WTC11 (cell line): ENCODE measurements around the gene ZSCAN18. TPM values are rescaled to one million over a fixed set of nuclear protein-coding genes. Genes with fewer than 3 reads are reported as not detected.

ENCODE experiments used
- ATAC-seq: fragments of 200-7000 bp; cut with Tn5 transposase; 2 replicates; pipeline ENCODE4 v1.10.0; 2021; ENCODE audit warnings: mild to moderate bottlenecking, moderate library complexity
- CTCF ChIA-PET: fragments of 300-600 bp; sonication (Branson Sonifier 250); formaldehyde crosslinking; loops from one replicate; lab custom pipeline; 2021; ENCODE audit warnings: antibody characterized with exemption; lab: Charles Lee
- POLR2A ChIA-PET: fragments of 350-600 bp; sonication (Branson Sonifier 250); formaldehyde crosslinking; loops from one replicate; lab custom pipeline; 2021; ENCODE audit warnings: antibody characterized with exemption; lab: Charles Lee
- DNase-seq: peaks from one replicate; pipeline ENCODE4 v3.0.0; 2021; ENCODE audit warnings: low spot score
- H3K27ac Mint-ChIP-seq: 2 replicates; pipeline ENCODE4 v1.8.0; 2021; ENCODE audit warnings: mixed read lengths
- H3K27me3 Mint-ChIP-seq: 2 replicates; pipeline ENCODE4 v1.8.0; 2021; ENCODE audit warnings: low read depth, mild to moderate bottlenecking, moderate library complexity, mixed read lengths
- H3K36me3 Mint-ChIP-seq: 2 replicates; pipeline ENCODE4 v1.8.0; 2021; ENCODE audit warnings: mixed read lengths
- H3K4me1 Mint-ChIP-seq: 2 replicates; pipeline ENCODE4 v1.8.0; 2022; ENCODE audit warnings: mixed read lengths
- H3K4me3 Mint-ChIP-seq: 2 replicates; pipeline ENCODE4 v1.8.0; 2021; ENCODE audit warnings: mild to moderate bottlenecking, moderate library complexity, mixed read lengths
- H3K9me3 Mint-ChIP-seq: 2 replicates; pipeline ENCODE4 v1.8.0; 2021; ENCODE audit warnings: mixed read lengths
- ARID4B ChIP-seq: sonication (generic); formaldehyde crosslinking; IDR thresholded peaks from 2 replicates; pipeline ENCODE4 v1.8.0; 2023; ENCODE audit warnings: missing genetic modification reagents, mild to moderate bottlenecking, borderline replicate concordance
- ATF3 ChIP-seq: sonication (generic); formaldehyde crosslinking; conservative IDR thresholded peaks from 2 replicates; pipeline ENCODE4 v1.8.1; 2022; ENCODE audit warnings: mild to moderate bottlenecking, missing genetic modification reagents
- CREB1 ChIP-seq: sonication (generic); formaldehyde crosslinking; IDR thresholded peaks from 2 replicates; pipeline ENCODE4 v1.8.0; 2023; ENCODE audit warnings: mild to moderate bottlenecking, missing genetic modification reagents
- EMX1 ChIP-seq: fragments of 250-450 bp; sonication (Bioruptor Pico); IDR thresholded peaks from 2 replicates; pipeline ENCODE4 v1.8.0; 2021; ENCODE audit warnings: mild to moderate bottlenecking
- ETV6 ChIP-seq: sonication (generic); formaldehyde crosslinking; IDR thresholded peaks from 2 replicates; pipeline ENCODE4 v1.8.1; 2022; ENCODE audit warnings: mild to moderate bottlenecking, missing genetic modification reagents
- GABPB1 ChIP-seq: sonication (generic); formaldehyde crosslinking; IDR thresholded peaks from 2 replicates; pipeline ENCODE4 v1.8.1; 2023; ENCODE audit warnings: mild to moderate bottlenecking, missing genetic modification reagents
- MAX ChIP-seq: sonication (generic); formaldehyde crosslinking; IDR thresholded peaks from 2 replicates; pipeline ENCODE4 v1.8.0; 2022; ENCODE audit warnings: mild to moderate bottlenecking, missing genetic modification reagents
- NFYB ChIP-seq: sonication (generic); formaldehyde crosslinking; conservative IDR thresholded peaks from 2 replicates; pipeline ENCODE4 v1.8.0; 2022; ENCODE audit warnings: low read depth, missing genetic modification reagents
- PREB ChIP-seq: sonication (generic); formaldehyde crosslinking; IDR thresholded peaks from 2 replicates; pipeline ENCODE4 v1.8.1; 2022; ENCODE audit warnings: mild to moderate bottlenecking, missing genetic modification reagents, moderate library complexity, borderline replicate concordance
- SMAD3 ChIP-seq: sonication (generic); formaldehyde crosslinking; IDR thresholded peaks from 2 replicates; pipeline ENCODE4 v1.8.0; 2022; ENCODE audit warnings: missing genetic modification reagents, mild to moderate bottlenecking, borderline replicate concordance
- SOX15 ChIP-seq: fragments of 250-450 bp; sonication (Bioruptor Pico); IDR thresholded peaks from 2 replicates; pipeline ENCODE4 v1.9.0; 2021; ENCODE audit warnings: mild to moderate bottlenecking
- SP1 ChIP-seq: sonication (generic); formaldehyde crosslinking; conservative IDR thresholded peaks from 2 replicates; pipeline ENCODE4 v1.8.1; 2022; ENCODE audit warnings: missing genetic modification reagents
- STAT6 ChIP-seq: sonication (generic); formaldehyde crosslinking; conservative IDR thresholded peaks from 2 replicates; pipeline ENCODE4 v1.8.1; 2023; ENCODE audit warnings: mild to moderate bottlenecking, low read depth, missing genetic modification reagents, moderate library complexity
- TCF7 ChIP-seq: sonication (generic); formaldehyde crosslinking; IDR thresholded peaks from 2 replicates; pipeline ENCODE4 v1.8.0; 2022; ENCODE audit warnings: mild to moderate bottlenecking, low read depth, missing genetic modification reagents, moderate library complexity
- TEAD1 ChIP-seq: sonication (generic); formaldehyde crosslinking; IDR thresholded peaks from 2 replicates; pipeline ENCODE4 v1.8.0; 2022; ENCODE audit warnings: mild to moderate bottlenecking, missing genetic modification reagents
- ZBTB21 ChIP-seq: sonication (generic); formaldehyde crosslinking; IDR thresholded peaks from 2 replicates; pipeline ENCODE4 v1.8.1; 2023; ENCODE audit warnings: mild to moderate bottlenecking, missing genetic modification reagents, borderline replicate concordance
- ZNF263 ChIP-seq: sonication (generic); formaldehyde crosslinking; IDR thresholded peaks from 2 replicates; pipeline ENCODE4 v1.8.1; 2022; ENCODE audit warnings: low read depth, mild to moderate bottlenecking, moderate library complexity, missing genetic modification reagents
- ZNF396 ChIP-seq: fragments of 250-450 bp; sonication (Bioruptor Pico); IDR thresholded peaks from 2 replicates; pipeline ENCODE4 v1.8.0; 2021; ENCODE audit warnings: mild to moderate bottlenecking, moderate library complexity, borderline replicate concordance
- ZNF416 ChIP-seq: fragments of 250-450 bp; sonication (Bioruptor Pico); IDR thresholded peaks from 2 replicates; pipeline ENCODE4 v1.9.0; 2021; ENCODE audit warnings: mild to moderate bottlenecking, inconsistent platforms
- total RNA-seq: library from RNA; stranded (reverse); gene quantifications from 3 replicates; pipeline ENCODE4 v1.2.3, GENCODE V29; 2021

Gene ZSCAN18
- total RNA-seq, 1 experiment from 2014 or later = 55.9 TPM

GRCh38 chr19:58095328-58095727 lies 2.7 kb downstream of the ZSCAN18 start:
- no peak for ATAC-seq
- DNase-seq = no peak
- ChIA-PET CTCF (interaction anchor here (1.7 kb wide), 1 partner anchor 73 kb away, joined by 5 read pairs; no protein-coding TSS in a partner anchor), POLR2A (interaction anchor here (0.6 to 1.4 kb wide), 3 partner anchors 11 to 37 kb away, joined by 3 to 4 read pairs (median 3); partner anchors contain the start of gene ZNF135)
- H3K27me3 Mint-ChIP-seq = no peaks in the 10 kb centered on the region
- H3K4me3 Mint-ChIP-seq = no peak overlapping the region
- H3K27ac Mint-ChIP-seq = no peak overlapping the region
- 0 out of 2 replicates have a peak, but pooled peaks cover 3% of the 10 kb centered on the region for H3K36me3 Mint-ChIP-seq
- peaks cover 18% of the 10 kb centered on the region for H3K4me1 Mint-ChIP-seq
- H3K9me3 Mint-ChIP-seq = no peaks in the 10 kb centered on the region
- no peak for TF ChIP-seq TEAD1 (CRISPR knock-in tag)
- no peak for TF ChIP-seq TCF7 (CRISPR knock-in tag)
- no peak for TF ChIP-seq ATF3 (CRISPR knock-in tag)
- no peak for TF ChIP-seq SP1 (CRISPR knock-in tag)
- TF ChIP-seq STAT6 (CRISPR knock-in tag) = no peak
- no peak for TF ChIP-seq PREB (CRISPR knock-in tag)
- TF ChIP-seq SMAD3 = no peak

GRCh38 chr19:58093071-58093470 lies 5.0 kb downstream of the ZSCAN18 start:
- peaks cover 13% of the 10 kb centered on the region for H3K4me1 Mint-ChIP-seq
- no peak overlapping the region for H3K4me3 Mint-ChIP-seq
- CTCF ChIA-PET = interaction anchor here (0.6 to 3.1 kb wide), 6 partner anchors 31 to 151 kb away, joined by 3 to 15 read pairs (median 6); partner anchors contain the start of gene ZNF274
- ATAC-seq = no peak
- POLR2A ChIA-PET = interaction anchor here (0.6 to 0.9 kb wide), 2 partner anchors 34 to 41 kb away, joined by 4 read pairs; partner anchors contain the start of gene ZNF135
- no peaks in the 10 kb centered on the region for H3K9me3 Mint-ChIP-seq
- TF ChIP-seq ETV6 = no peak
- no peak for TF ChIP-seq GABPB1
- TF ChIP-seq PREB (CRISPR knock-in tag) = no peak
- no peak for TF ChIP-seq MAX (CRISPR knock-in tag)
- TF ChIP-seq ZBTB21 = no peak
- no peaks in the 10 kb centered on the region for H3K27me3 Mint-ChIP-seq
- 0 out of 2 replicates have a peak overlapping the region, but pooled peaks have one; percentile 34 for H3K27ac Mint-ChIP-seq
- H3K36me3 Mint-ChIP-seq = peaks cover 7% of the 10 kb centered on the region; the same call in 1 of the 2 replicates
- DNase-seq = no peak

GRCh38 chr19:58091251-58091995 lies 6.6 kb downstream of the ZSCAN18 start:
- H3K27ac Mint-ChIP-seq = peak overlapping the region; percentile 88
- no peak overlapping the region for H3K4me3 Mint-ChIP-seq
- no peak for TF ChIP-seq ZNF396 (CRISPR knock-in tag)
- TF ChIP-seq ZNF416 (CRISPR knock-in tag) = no peak
- no peak for TF ChIP-seq CREB1 (CRISPR knock-in tag)
- no peak for TF ChIP-seq EMX1
- no peak for TF ChIP-seq NFYB (CRISPR knock-in tag)
- no peak for TF ChIP-seq ZNF263
- no peak for TF ChIP-seq SOX15
- no peak for TF ChIP-seq ARID4B (CRISPR knock-in tag)
- DNase-seq (no peak), ATAC-seq (peak; percentile 77)
- no peaks in the 10 kb centered on the region for H3K9me3 Mint-ChIP-seq
- ChIA-PET POLR2A (interaction anchor here (1.0 to 1.4 kb wide), 2 partner anchors 59 to 92 kb away, joined by 3 to 4 read pairs; partner anchors contain the start of genes ZNF274 and ZNF329), CTCF (interaction anchor here (0.5 to 3.1 kb wide), 11 partner anchors 27 to 92 kb away, joined by 3 to 15 read pairs (median 5); partner anchors contain the start of genes ZNF135, ZNF274 and ZNF606)
- H3K4me1 Mint-ChIP-seq = peaks cover 6% of the 10 kb centered on the region
- no peaks in the 10 kb centered on the region for H3K27me3 Mint-ChIP-seq
- peaks cover 10% of the 10 kb centered on the region for H3K36me3 Mint-ChIP-seq
